ENCODE measurements around the gene SFI1.
A peak's percentile ranks its signal among the peaks of the same experiment; 100 is the strongest.
"Not testable (repeated sequence)": the region's sequence is repeated elsewhere in the genome, so short reads cannot be mapped to it uniquely, and the experiment has no call there.

Gene SFI1

GRCh38 chr22:31497148-31497938, 1.0 kb downstream of the SFI1 start:
- POLR2A ChIA-PET = no interaction called here
- TF ChIP-seq CTCF (IDR thresholded peaks at IDR 0.05; ENCODE audit: insufficient read depth, low read length, missing control alignments) = no peak
- peak overlapping the region; percentile 95 for H3K4me3 ChIP-seq (ENCODE audit: low read depth, low read length)
- CTCF ChIA-PET = no interaction called here
- no peak for DNase-seq (ENCODE audit: low read depth, low spot score)

- POLR2A ChIA-PET = interaction anchor here (0.6 kb wide), 1 partner anchor 8 kb away, joined by 3 read pairs; no protein-coding TSS in a partner anchor
- CTCF ChIA-PET = interaction anchor here (0.6 to 1.4 kb wide), 2 partner anchors 11 to 23 kb away, joined by 4 read pairs; no protein-coding TSS in a partner anchor
- TF ChIP-seq CTCF (IDR thresholded peaks at IDR 0.05; ENCODE audit: insufficient read depth, low read length, missing control alignments) = no peak
- no peak for DNase-seq (ENCODE audit: low read depth, low spot score)
- H3K4me3 ChIP-seq (ENCODE audit: low read depth, low read length) = no peak overlapping the region
These were observed 5.4 kb downstream of the SFI1 start for GRCh38 chr22:31501738-31502137.

- no peak overlapping the region for H3K4me3 ChIP-seq (ENCODE audit: low read depth, low read length)
- CTCF ChIA-PET = no interaction called here
- no peak for DNase-seq (ENCODE audit: low read depth, low spot score)
- no peak for TF ChIP-seq CTCF (IDR thresholded peaks at IDR 0.05; ENCODE audit: insufficient read depth, low read length, missing control alignments)
- POLR2A ChIA-PET = interaction anchor here (0.6 kb wide), 1 partner anchor 346 kb away, joined by 3 read pairs; no protein-coding TSS in a partner anchor
These were observed 7.1 kb downstream of the SFI1 start for GRCh38 chr22:31503211-31503964.

- ChIA-PET POLR2A (no interaction called here), CTCF (no interaction called here)
- H3K4me3 ChIP-seq (ENCODE audit: low read depth, low read length) = no peak overlapping the region
- DNase-seq (ENCODE audit: low read depth, low spot score) = no peak
- TF ChIP-seq CTCF (IDR thresholded peaks at IDR 0.05; ENCODE audit: insufficient read depth, low read length, missing control alignments) = no peak
These were observed 7.9 kb downstream of the SFI1 start for GRCh38 chr22:31504282-31504681.

GRCh38 chr22:31507517-31507916, 11.2 kb downstream of the SFI1 start:
- POLR2A ChIA-PET; H3K4me3 ChIP-seq (ENCODE audit: low read depth, low read length); DNase-seq (ENCODE audit: low read depth, low spot score): not testable (repeated sequence)
- CTCF ChIA-PET = interaction anchor here (1.2 to 1.5 kb wide), 2 partner anchors 12 to 51 kb away, joined by 3 to 5 read pairs; partner anchors contain the start of gene SFI1

- no peak for DNase-seq (ENCODE audit: low read depth, low spot score)
- H3K4me3 ChIP-seq (ENCODE audit: low read depth, low read length) = no peak overlapping the region
- TF ChIP-seq CTCF (IDR thresholded peaks at IDR 0.05; ENCODE audit: insufficient read depth, low read length, missing control alignments) = no peak
- CTCF ChIA-PET = interaction anchor here (1.0 kb wide), 1 partner anchor 53 kb away, joined by 3 read pairs; no protein-coding TSS in a partner anchor
- POLR2A ChIA-PET = no interaction called here
These were observed 12.2 kb downstream of the SFI1 start for GRCh38 chr22:31508536-31508935.

Data from AG04449 (cell line).